ENCODE measurements around the gene ATP7B.
"Not testable (repeated sequence)": the region's sequence is repeated elsewhere in the genome, so short reads cannot be mapped to it uniquely, and the experiment has no call there.

The ATP7B gene

DNA sequence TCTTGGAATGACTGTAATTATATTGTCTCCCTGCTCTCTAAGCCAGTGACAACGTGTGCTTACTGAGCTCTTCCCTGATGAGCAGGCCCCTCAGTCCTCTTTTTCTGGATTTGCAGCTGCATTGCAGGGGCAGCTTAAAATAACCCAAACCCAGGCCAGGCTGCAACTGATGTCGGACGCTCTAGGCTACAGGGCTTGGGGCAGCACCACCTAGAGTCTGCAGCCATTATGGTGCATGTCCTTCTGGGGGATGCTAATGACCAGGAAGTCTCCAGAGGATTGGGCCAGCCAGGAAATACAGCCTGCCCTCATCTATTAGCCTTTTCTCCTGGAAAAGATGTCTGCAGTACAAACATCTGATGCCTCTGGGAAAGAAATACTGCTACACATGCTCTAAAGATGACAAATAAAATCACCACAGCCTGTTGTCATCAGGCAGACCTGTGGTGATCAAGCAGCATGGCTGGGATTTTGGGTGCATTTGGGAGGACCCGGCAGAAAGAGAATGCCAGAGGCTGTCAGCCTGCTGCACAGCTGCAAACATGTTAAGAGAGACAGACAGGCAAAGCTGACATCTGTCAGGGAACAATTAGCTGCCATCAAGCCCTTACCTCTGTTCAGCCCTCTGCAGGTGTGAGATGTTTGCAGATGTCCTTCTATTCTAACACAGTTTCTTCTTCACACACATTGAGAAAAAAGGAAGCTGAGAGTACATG lies 97.7 kb downstream of the ATP7B start:
- H3K4me3 ChIP-seq (ENCODE audit: low read depth, low read length): no peak overlapping the region
- TF ChIP-seq CTCF (IDR thresholded peaks at IDR 0.05; ENCODE audit: low read depth, low read length): no peak

DNA sequence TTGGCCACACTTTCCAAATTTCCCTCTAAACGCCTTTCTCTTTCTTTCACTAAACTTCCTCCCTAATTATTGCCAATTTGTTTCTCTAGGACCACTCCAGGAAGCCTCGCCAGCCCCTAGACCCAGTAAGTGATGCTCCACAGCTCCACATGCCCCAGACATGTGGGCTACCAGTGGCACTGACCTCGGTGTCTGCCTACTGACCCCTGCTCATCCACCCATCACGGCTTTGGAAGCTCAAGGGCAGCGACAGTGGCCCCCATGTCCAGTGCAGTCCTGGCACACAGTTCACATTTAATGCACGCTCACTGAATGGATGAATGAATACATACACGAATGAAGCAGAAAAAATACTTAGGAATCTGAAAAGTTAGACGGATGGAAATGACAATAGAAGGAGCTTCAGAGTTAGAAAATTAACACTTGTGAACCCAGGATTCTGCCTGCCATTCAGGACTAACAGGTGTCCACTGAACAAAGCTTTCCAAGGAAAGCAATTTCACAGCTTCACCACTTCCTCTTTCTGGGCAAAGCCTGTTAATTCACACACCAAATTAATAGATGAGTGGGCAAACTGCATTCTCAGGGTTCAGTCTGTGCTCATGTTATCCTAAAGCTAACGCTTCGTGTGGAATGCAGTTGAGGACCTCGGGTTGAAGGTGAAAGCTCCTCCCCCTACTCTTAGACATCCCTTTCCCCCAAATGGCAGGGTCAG lies 98.6 kb downstream of the ATP7B start:
- no peak for TF ChIP-seq CTCF (IDR thresholded peaks at IDR 0.05; ENCODE audit: low read depth, low read length)
- no peak overlapping the region for H3K4me3 ChIP-seq (ENCODE audit: low read depth, low read length)

- H3K4me3 ChIP-seq (ENCODE audit: low read depth, low read length): no peak overlapping the region
- no peak for TF ChIP-seq CTCF (IDR thresholded peaks at IDR 0.05; ENCODE audit: low read depth, low read length)
These were observed 99.2 kb downstream of the ATP7B start for GRCh38 chr13:51912091-51912490.

DNA sequence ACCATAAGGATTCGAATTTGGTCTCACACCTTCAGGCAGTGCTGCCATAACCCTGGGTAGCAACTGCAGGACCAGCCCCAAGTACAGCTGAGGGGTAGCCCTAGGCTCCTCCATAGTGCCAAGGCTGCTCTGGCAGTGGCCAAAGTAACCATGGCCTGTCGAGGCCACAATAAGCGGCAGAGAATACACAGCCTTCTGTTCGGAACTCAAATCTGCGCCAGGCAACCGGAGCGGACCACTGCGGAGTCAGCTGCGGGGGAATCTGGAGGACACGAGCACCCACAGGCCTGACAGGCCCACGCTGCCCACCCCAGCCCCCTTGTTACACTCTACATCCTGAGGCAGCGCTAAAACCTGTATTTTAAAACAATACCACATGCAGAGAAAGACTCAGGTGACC lies 100.7 kb downstream of the ATP7B start:
- H3K4me3 ChIP-seq (ENCODE audit: low read depth, low read length): no peak overlapping the region
- no peak for TF ChIP-seq CTCF (IDR thresholded peaks at IDR 0.05; ENCODE audit: low read depth, low read length)

GRCh38 chr13:51909265-51909664 lies 102.0 kb downstream of the ATP7B start:
- H3K4me3 ChIP-seq (ENCODE audit: low read depth, low read length): not testable (repeated sequence)

GRCh38 chr13:51907040-51907732 lies 104.1 kb downstream of the ATP7B start:
- no peak for TF ChIP-seq CTCF (IDR thresholded peaks at IDR 0.05; ENCODE audit: low read depth, low read length)
- H3K4me3 ChIP-seq (ENCODE audit: low read depth, low read length): no peak overlapping the region

- H3K4me3 ChIP-seq (ENCODE audit: low read depth, low read length): no peak overlapping the region
These were observed 104.7 kb downstream of the ATP7B start for GRCh38 chr13:51906581-51906980.

More at GRCh38 chr13:51906581-51906980, 104.7 kb downstream of the ATP7B start:
- no peak for TF ChIP-seq CTCF (IDR thresholded peaks at IDR 0.05; ENCODE audit: low read depth, low read length)
